Measurements from ENCODE around the gene JARID2.

JARID2 gene

GRCh38 chr6:15348528-15348927 is 102.7 kb downstream of the JARID2 start:
- Histone ChIP-seq H3K4me1 (ENCODE audit: low read length) (no peaks in the 10 kb centered on the region), H3K9me3 (replicated peaks; ENCODE audit: insufficient read depth, low read length) (no peaks in the 10 kb centered on the region), H3K4me2 (ENCODE audit: low read depth, low read length) (no peak overlapping the region), H2AFZ (ENCODE audit: low read length) (no peak overlapping the region), H3K79me2 (ENCODE audit: low read length) (peaks cover 95% of the 10 kb centered on the region), H3K27me3 (replicated peaks; ENCODE audit: insufficient read depth, low read length) (no peaks in the 10 kb centered on the region), H3K9me2 (replicated peaks; ENCODE audit: insufficient read depth, low read length) (no peaks in the 10 kb centered on the region), H3F3A (ENCODE audit: insufficient read depth, low read length) (no peaks in the 10 kb centered on the region), H4K20me1 (ENCODE audit: insufficient read depth, low read length) (no peaks in the 10 kb centered on the region), H3K9ac (ENCODE audit: low read length) (no peak overlapping the region), H3K4me3 (ENCODE audit: low read length) (no peak overlapping the region), H3K27ac (ENCODE audit: low read length) (no peak overlapping the region), H3K36me3 (replicated peaks; ENCODE audit: insufficient read depth, low read length) (no peaks in the 10 kb centered on the region)
- TF ChIP-seq EZH2 (optimal IDR thresholded peaks at IDR 0.05; ENCODE audit: low read depth, low read length), result no peak
- TF ChIP-seq EZH2phosphoT487 (IDR thresholded peaks at IDR 0.05; ENCODE audit: low read length), result no peak
- TF ChIP-seq CTCF (IDR thresholded peaks at IDR 0.05; ENCODE audit: low read length), result no peak
- DNase-seq, result no peak

GRCh38 chr6:15349379-15349778 is 103.5 kb downstream of the JARID2 start:
- Histone ChIP-seq H3F3A (ENCODE audit: insufficient read depth, low read length) (no peaks in the 10 kb centered on the region), H3K79me2 (ENCODE audit: low read length) (peaks cover 94% of the 10 kb centered on the region), H3K27ac (ENCODE audit: low read length) (no peak overlapping the region), H3K9ac (ENCODE audit: low read length) (no peak overlapping the region), H3K36me3 (replicated peaks; ENCODE audit: insufficient read depth, low read length) (no peaks in the 10 kb centered on the region), H3K27me3 (replicated peaks; ENCODE audit: insufficient read depth, low read length) (no peaks in the 10 kb centered on the region), H3K4me1 (ENCODE audit: low read length) (no peaks in the 10 kb centered on the region), H3K4me3 (ENCODE audit: low read length) (no peak overlapping the region), H2AFZ (ENCODE audit: low read length) (no peak overlapping the region), H4K20me1 (ENCODE audit: insufficient read depth, low read length) (no peaks in the 10 kb centered on the region), H3K9me3 (replicated peaks; ENCODE audit: insufficient read depth, low read length) (no peaks in the 10 kb centered on the region), H3K9me2 (replicated peaks; ENCODE audit: insufficient read depth, low read length) (no peaks in the 10 kb centered on the region), H3K4me2 (ENCODE audit: low read depth, low read length) (no peak overlapping the region)
- no peak for TF ChIP-seq EZH2 (optimal IDR thresholded peaks at IDR 0.05; ENCODE audit: low read depth, low read length)
- TF ChIP-seq EZH2phosphoT487 (IDR thresholded peaks at IDR 0.05; ENCODE audit: low read length), result no peak
- TF ChIP-seq CTCF (IDR thresholded peaks at IDR 0.05; ENCODE audit: low read length), result no peak
- no peak for DNase-seq

- Histone ChIP-seq H3K27me3 (replicated peaks; ENCODE audit: insufficient read depth, low read length) (no peaks in the 10 kb centered on the region), H3K4me1 (ENCODE audit: low read length) (no peaks in the 10 kb centered on the region), H3K79me2 (ENCODE audit: low read length) (peaks cover 89% of the 10 kb centered on the region), H3K9ac (ENCODE audit: low read length) (no peak overlapping the region), H3K4me3 (ENCODE audit: low read length) (no peak overlapping the region), H3K4me2 (ENCODE audit: low read depth, low read length) (no peak overlapping the region), H4K20me1 (ENCODE audit: insufficient read depth, low read length) (no peaks in the 10 kb centered on the region), H2AFZ (ENCODE audit: low read length) (no peak overlapping the region), H3K27ac (ENCODE audit: low read length) (no peak overlapping the region), H3F3A (ENCODE audit: insufficient read depth, low read length) (no peaks in the 10 kb centered on the region), H3K9me2 (replicated peaks; ENCODE audit: insufficient read depth, low read length) (no peaks in the 10 kb centered on the region), H3K36me3 (replicated peaks; ENCODE audit: insufficient read depth, low read length) (no peaks in the 10 kb centered on the region), H3K9me3 (replicated peaks; ENCODE audit: insufficient read depth, low read length) (no peaks in the 10 kb centered on the region)
- TF ChIP-seq EZH2phosphoT487 (IDR thresholded peaks at IDR 0.05; ENCODE audit: low read length) (no peak), CTCF (IDR thresholded peaks at IDR 0.05; ENCODE audit: low read length) (no peak), EZH2 (optimal IDR thresholded peaks at IDR 0.05; ENCODE audit: low read depth, low read length) (no peak)
- no peak for DNase-seq
Observed at GRCh38 chr6:15350386-15351083, 104.7 kb downstream of the JARID2 start.
